GM12892 (cell line): ENCODE results near the gene CLEC4G.
A peak's percentile ranks its signal among the peaks of the same experiment; 100 is the strongest.
"Not testable (repeated sequence)": the region's sequence is repeated elsewhere in the genome, so short reads cannot be mapped to it uniquely, and the experiment has no call there.

Experiments used
- DNase-seq: peaks from one replicate; pipeline ENCODE4 v3.0.0; 2011; ENCODE audit not compliant: insufficient read length
- FAIRE-seq: peaks from 2 replicates; lab custom pipeline; 2011; peaks lifted over from hg19 to GRCh38; lab: Jason Lieb, UNC
- POLR2A ChIP-seq: IDR thresholded peaks from 2 replicates; pipeline ENCODE4 v1.6.1; 2011; ENCODE audit warnings: low read depth, low read length, control low read depth
- POLR2AphosphoS5 ChIP-seq: IDR thresholded peaks from 2 replicates; pipeline ENCODE4 v1.6.1; 2011; ENCODE audit warnings: low read depth, low read length, control low read depth
- TAF1 ChIP-seq: IDR thresholded peaks from 2 replicates; pipeline ENCODE4 v1.6.1; 2011; ENCODE audit warnings: low read depth, mild to moderate bottlenecking, control low read depth, low read length, borderline replicate concordance

CLEC4G gene

DNA sequence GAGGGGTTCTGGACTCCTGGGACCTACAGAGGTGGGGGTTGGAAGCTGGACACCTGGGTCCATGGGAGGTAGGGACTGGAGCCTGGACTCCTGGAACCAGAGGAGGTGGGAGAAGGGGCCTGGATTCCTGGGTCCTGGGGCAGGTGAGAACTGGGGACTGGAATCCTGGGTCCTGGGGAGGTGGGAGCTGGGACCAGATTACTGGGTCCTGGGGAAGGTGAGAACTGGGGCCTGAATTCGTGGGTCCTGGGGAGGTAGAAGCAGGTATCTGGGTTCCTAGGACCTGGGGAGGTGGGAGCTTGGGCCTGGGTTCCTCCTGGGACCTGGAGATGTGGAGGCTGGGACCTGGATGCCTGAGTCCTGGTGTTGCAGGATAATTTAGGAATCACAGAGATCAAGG is 31.8 kb upstream of the CLEC4G start:
- TF ChIP-seq TAF1, result no peak
- TF ChIP-seq POLR2A, result no peak
- FAIRE-seq, result no peak
- no peak for DNase-seq

GRCh38 chr19:7762719-7763293 is 30.9 kb upstream of the CLEC4G start, which contains the start of gene CLEC4M:
CLEC4M (plus strand) TSS chr19:7763243; CDS start chr19:7763267, 24 bp downstream.
- DNase-seq (no peak), FAIRE-seq (no peak)
- TF ChIP-seq POLR2A (no peak), POLR2AphosphoS5 (no peak), TAF1 (no peak)

DNA sequence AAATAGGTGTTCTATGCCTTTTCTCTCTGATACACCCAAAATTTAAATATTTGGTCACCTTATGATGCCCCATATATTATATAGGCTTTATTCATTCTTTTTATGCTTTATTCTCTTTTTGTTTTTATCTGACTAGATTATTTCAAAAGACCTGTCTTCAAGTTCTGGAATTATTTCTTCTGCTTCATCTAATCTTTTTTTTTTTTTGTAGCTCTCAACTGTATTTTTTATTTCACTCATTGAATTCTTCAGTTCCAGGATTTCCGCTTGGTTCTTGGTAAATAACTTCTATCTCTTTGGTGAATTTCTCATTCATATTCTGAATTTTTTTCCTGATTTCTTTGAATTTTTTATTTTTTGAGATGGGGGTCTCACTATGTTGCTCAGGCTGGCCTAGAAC is 27.2 kb upstream of the CLEC4G start:
- DNase-seq, result no peak
- TF ChIP-seq TAF1 (no peak), POLR2A (no peak), POLR2AphosphoS5 (no peak)
- FAIRE-seq, result no peak

- TF ChIP-seq POLR2A (no peak), TAF1 (no peak), POLR2AphosphoS5 (no peak)
- DNase-seq (no peak), FAIRE-seq (no peak)
These were observed 25.4 kb upstream of the CLEC4G start for GRCh38 chr19:7757358-7757757.

- FAIRE-seq (no peak), DNase-seq (no peak)
- TF ChIP-seq POLR2A, result no peak
- no peak for TF ChIP-seq TAF1
- TF ChIP-seq POLR2AphosphoS5, result no peak
These were observed 24.3 kb upstream of the CLEC4G start for GRCh38 chr19:7756258-7756657.

DNA sequence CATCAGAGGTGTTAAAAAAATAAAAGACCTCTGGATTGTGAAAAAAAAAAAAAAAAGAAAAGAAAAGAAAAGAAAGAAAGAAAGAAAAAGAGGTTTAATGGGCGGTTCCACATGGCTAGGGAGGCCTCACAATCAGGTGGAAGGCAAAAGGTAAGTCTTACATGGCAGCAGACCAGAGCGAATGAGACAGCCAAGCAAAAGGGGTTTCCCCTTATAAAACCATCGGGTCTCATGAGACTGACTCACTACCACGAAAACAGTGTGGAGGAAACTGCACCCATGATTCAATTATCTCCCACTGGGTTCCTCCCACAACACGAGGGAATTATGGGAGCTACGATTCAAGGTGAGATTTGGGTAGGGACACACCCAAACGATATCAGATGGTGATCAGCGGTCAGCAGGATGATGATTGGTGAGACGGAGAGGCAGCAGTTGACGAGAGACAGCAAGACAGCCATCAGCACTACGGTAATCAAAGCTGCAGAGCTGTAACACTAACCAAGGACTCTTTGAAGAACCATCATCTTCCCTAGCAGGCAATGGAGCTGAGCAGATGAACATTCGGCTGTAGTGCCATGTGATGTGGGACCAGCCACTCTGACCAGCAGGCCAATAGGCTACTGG is 19.4 kb upstream of the CLEC4G start:
- no peak for DNase-seq
- FAIRE-seq, result peak; percentile 86
- TF ChIP-seq TAF1, result no peak
- no peak for TF ChIP-seq POLR2A
- no peak for TF ChIP-seq POLR2AphosphoS5

- no peak for DNase-seq
- FAIRE-seq, result no peak
- TF ChIP-seq TAF1 (no peak), POLR2A (no peak), POLR2AphosphoS5 (no peak)
These were observed 16.8 kb upstream of the CLEC4G start for GRCh38 chr19:7748756-7749155.

GRCh38 chr19:7748171-7748570 is 16.3 kb upstream of the CLEC4G start:
- DNase-seq (no peak), FAIRE-seq (no peak)
- no peak for TF ChIP-seq POLR2AphosphoS5
- TF ChIP-seq TAF1, result no peak
- no peak for TF ChIP-seq POLR2A

GRCh38 chr19:7746903-7747884 is 15.3 kb upstream of the CLEC4G start, which contains the start of gene CD209:
CD209 (minus strand) TSS chr19:7747534; CDS start chr19:7747511, 23 bp downstream.
- TF ChIP-seq POLR2AphosphoS5 (no peak), TAF1 (no peak), POLR2A (no peak)
- FAIRE-seq (no peak), DNase-seq (no peak)

GRCh38 chr19:7746306-7746705 is 14.4 kb upstream of the CLEC4G start:
- not testable (repeated sequence) for FAIRE-seq, DNase-seq

GRCh38 chr19:7744871-7745650 is 13.2 kb upstream of the CLEC4G start:
- peak; percentile 21 for FAIRE-seq
- TF ChIP-seq POLR2AphosphoS5 (no peak), POLR2A (no peak), TAF1 (no peak)
- DNase-seq, result no peak
